Hematopoietic multipotent progenitor cell treated with erythropoietin and hydrocortisone succinate and interleukin-3 and kit ligand, for 4 days (in vitro differentiated cells): ENCODE data around the gene GAL.

Experiments
- DNase-seq: peaks from one replicate; pipeline ENCODE4 v3.0.0-alpha.2; 2015

The GAL gene

DNA sequence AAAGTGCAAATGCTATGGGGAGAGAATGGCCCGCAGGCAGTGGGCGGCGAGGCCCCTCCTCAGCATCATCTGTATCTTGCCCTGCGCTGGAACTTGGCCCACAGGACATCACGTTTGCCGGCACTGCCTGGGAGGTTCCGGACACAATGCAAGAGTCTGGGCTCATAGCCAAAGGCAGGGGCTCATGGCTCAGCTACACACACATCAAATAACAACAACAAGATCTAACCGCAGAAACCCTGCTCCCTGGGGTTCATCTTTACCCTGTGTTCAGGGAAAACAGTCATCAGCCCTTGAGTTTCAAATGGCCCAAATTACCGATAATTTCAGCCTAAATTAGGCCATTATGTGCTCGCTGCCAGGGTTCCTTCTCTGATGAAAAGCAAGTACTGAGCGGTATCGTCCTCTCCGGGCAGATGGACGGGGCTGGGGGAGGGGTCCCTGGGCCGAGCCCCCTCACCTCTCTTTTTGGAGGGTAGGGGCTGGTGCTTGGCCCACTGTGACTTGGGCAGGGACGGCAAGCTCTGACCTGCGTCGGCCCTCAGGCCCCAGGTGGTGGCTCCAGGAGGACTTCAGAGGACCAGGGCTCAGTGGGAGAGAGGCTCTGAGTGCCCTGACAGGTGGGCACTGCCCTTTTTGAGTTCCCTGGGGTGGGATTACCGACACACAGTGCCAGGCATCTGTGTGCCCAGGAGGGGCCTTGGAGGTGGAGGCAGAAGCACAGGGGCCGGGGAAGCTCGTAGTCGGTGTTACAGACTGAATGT lies 25.0 kb upstream of the GAL start:
- DNase-seq: peak; percentile 42

DNA sequence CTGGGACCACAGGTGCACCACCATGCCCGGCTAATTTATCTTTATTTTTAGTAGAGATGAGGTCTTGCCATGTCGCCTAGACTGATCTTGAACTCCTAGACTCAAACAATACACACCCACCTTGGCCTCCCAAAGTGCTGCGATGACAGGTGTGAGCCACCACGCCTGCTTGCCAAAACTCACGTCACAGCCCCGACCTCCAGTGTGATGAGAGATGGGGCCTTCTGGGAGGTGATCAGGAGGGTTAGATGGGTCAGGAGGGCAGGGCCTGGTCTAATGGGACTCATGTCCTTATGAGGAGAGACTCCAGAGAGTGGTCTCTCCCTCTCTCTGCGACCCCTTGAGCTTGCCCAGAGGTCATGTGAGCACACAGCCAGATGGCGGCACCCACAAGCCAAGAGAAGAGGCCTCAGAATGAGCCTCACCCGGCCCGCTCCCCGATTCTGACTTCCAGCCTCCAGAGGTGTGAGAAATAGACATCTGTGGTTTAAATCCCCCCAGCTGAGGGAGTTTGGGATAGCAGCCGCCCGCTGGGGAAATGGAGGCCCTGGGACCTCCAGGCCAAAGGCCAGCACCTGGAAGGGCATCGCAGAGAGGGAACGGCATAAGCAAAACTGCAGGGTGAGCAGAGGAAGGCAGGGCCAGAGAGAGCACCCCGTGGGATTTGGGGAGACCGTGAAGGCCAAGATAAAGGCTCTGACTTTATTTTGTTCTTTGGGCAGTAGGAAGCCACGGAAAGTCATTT lies 24.1 kb upstream of the GAL start:
- DNase-seq: no peak

DNA sequence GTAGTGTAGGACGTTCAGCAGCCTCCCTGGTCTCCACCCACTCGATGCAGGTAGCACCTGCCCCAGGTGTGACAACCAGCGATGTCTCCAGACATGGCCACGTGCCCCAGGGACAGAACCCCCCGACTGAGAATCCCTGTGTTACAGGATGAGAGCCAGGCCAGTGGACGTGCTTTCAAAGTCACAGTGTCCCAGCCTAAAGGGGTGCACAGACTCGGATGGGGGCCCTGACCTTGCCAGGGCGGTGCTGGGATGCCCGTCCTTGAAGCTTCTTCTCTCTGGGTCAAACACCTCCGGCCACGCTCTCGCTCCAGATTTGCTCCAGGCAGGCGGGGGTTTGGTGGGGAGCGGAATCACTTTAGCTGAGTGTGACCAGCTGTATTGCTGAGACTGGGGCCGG lies 23.3 kb upstream of the GAL start:
- no peak for DNase-seq

DNA sequence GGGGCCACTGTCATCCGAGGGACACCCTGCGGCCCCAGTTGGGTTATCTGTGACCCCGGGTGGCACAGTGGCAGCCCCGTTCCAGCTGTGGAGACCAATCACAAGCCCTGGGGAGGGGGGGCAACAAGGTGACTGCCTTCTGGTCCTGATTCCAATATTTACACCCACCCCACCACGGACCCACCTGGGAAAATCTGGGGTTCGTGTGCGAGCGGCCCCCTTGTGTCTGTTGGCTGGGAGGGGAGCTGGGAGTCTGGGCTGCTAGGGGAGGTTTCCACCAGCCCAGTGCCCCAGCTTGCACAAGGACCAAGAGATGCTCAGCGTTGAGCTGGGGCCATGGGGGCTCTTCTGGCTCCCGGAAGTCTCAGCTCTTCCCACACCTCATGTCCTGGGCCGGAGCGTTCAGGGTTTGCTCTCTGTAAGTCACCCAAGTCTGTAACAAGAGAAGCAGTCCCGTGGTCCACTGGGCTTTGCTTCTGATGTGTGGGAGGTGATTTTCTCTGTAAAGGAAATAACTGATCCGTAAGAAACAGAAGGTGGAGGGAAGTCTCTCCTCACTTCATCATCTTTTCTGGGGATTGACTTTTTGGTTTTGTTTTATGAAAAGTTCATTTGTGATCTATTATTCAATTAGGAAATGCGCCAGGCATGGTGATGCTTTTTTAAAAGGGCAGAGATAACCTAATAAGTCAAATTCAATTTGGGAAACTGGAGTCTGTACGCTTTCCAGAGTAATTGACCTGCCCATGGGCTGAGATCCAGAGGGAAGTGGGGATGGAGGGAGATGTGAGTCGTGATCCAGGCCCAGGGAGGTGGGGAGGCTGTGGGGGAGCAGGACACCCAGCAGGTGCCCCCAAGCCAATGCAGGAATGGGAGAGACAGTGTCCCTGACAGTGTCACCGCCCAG lies 22.4 kb upstream of the GAL start:
- no peak for DNase-seq

DNA sequence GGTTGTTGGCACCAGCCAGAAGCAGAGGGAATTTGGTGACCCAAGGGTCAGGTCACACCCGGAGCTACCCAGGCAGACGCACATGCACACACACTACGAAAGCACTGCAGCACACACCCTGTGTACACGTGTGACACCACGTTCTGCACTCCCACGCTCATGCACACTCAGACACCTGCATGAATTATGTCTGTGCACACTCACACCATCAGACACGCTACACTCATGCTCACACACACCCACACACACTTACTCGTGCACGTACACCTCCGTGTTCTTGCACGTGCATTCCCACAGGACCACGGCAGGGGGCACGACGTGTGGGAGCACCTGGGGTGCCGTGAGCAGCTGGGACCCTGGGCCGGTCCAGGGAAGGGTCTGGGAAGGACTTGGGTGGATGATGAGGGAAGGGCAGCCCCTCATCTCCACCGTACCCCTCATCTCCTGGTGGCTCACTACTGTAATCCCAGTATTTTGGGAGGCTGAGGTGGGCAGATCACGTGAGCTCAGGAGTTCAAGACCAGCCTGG lies 20.8 kb upstream of the GAL start:
- DNase-seq: no peak

DNA sequence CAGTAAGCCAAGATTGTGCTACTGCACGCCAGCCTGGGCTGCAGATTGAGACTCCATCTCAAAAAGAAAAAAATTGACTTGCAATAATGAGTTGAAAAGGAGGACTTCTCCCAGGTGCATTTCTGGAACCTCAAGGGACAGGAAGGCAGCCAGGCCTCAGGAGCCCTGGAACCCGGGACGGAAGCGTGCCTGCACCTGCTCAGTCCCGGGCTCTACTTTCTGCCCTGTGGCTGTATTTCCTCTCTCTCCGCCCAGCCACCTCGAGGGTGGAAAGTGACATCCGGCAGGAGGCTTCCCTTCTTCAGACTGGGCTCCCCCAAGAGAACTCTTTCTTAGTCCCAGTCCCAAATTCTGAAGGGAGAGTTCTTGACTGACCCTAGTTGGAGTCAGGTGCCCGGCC lies 20.2 kb upstream of the GAL start:
- no peak for DNase-seq

DNA sequence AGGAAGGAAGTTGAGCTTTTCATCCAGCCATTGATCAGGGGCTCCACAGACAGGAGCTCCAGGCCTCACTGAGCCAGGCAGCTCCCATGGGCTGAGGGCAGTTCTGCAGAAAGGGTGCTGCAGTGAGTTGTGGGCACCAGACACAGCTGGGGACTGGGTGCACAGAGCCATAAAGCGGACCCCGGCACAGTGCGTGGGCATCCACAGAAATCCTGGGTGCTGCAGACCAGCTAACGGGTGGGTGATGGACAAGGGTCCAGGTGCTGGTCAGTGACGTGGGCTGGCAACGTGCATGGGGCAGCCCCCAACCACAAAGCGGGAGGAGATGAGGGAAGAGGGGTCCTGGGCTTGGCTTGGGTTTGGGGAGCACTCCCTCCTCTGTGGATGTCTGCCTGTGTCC lies 19.4 kb upstream of the GAL start:
- DNase-seq: no peak

DNA sequence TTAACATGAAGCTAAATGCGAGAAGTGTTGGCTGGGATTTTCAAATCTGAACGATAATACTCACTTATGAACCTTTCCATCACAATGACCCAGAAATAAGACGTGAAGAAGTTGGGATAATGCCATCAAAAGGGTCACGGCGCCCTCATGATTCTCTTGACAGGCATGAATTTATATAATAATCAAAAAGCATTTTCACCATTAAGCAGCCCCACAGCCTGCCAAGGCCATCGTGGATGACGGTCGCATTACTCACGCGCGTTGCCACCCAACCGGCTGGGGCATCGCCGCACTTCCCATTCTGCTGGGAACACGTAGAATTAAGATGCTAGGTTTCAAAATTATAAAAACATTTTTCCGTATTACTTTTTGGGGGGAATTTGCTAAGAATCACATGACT lies 18.9 kb upstream of the GAL start:
- DNase-seq: no peak

DNA sequence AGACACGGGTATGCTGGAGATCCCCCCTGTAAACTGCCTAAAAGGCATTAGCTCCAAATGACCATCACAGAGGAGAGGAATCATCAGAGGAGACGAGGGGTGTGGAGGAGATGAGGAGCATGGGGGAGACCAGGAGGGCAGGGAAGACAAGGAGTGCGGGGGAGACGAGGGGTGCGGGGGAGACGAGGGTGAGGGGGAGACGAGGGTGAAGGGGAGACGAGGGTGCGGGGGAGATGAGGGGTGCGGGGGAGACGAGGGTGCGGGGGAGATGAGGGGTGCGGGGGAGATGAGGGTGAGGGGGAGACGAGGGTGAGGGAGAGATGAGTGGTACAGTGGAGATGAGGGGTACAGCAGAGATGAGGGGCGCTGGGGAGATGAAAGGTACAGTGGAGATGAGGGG lies 17.5 kb upstream of the GAL start:
- no peak for DNase-seq

DNA sequence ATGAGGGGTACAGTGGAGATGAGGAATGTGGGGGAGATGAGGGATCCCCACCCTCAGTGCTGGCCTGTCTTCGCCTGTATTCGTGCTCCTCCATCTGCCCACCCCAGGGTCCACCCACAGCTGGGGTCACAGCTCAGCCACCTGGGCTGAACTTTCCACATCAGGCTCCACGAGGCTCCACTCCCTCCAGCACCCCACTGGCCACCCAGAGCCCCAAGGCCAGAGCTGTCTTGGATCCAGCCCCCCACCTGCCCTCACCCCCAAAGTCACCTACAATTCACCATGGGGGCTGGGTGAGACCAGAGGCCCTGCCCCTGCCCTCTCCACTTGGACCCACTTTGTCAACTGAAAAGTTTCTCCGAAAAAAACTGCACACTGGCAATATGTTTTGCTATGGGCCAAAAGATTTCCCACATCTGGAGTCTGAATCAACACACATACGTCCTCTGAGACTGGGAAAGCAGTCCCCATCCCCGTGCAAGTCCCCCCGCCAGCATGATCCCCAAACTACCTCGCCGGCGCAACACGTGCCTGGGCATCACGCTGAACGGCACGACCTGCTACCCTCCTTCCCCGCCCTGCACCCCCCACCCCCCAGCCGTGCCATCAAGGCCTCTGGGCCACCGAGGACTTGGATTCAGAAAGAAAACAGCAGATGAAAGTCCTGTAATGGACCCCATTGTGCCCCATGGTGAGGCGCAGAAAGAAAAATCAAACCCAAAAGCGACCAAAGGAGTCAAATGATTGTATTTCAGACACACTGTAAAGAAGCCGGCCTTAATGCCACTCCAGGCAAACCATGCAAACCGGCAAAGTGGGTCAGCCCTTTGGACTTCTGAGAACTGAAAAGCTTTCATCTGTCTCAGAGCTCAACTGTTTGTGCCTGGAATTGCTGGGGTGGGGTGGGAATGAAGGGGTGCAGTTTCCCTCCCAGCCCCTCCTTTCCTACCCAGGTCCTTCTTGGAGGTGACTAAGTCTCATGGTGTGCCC lies 16.5 kb upstream of the GAL start:
- no peak for DNase-seq

DNA sequence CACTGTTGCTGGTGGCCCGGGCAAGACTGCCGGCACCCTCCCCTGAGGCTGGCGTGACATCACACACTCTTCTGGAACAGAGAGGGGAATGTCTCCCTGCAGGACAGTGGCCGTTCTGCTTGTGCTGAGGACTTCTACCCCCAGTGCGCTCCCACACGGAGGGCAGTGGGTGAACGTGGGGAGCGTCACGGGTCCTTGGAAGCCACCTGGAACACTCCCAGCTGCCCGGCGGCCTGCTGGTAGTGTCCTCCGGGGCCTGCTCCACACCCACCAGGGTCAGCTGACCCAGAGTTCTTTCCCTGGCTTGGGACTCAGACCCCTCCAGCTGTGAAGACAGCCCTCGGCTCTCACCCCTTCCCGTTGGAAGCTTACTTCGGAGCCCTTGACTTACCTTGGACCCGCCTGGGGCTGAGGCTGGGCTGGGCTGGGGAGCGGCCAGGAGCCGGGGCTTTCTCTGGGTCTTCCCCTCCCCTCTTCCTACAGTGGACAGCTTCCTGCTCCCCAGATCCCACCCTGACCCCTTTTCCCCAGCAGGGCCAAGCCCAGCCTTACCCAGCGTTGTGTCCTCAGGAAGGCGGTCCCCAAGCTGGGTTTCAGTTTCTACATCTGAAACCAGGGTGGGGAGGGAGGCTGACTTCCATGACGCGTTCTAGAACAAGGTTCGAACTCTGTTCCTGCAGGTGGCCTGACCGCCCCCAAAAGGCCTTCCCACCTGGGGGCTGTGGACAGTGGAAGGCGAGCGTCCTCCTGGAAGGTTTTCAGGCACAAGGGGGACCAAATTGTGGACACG lies 14.8 kb upstream of the GAL start:
- no peak for DNase-seq

DNA sequence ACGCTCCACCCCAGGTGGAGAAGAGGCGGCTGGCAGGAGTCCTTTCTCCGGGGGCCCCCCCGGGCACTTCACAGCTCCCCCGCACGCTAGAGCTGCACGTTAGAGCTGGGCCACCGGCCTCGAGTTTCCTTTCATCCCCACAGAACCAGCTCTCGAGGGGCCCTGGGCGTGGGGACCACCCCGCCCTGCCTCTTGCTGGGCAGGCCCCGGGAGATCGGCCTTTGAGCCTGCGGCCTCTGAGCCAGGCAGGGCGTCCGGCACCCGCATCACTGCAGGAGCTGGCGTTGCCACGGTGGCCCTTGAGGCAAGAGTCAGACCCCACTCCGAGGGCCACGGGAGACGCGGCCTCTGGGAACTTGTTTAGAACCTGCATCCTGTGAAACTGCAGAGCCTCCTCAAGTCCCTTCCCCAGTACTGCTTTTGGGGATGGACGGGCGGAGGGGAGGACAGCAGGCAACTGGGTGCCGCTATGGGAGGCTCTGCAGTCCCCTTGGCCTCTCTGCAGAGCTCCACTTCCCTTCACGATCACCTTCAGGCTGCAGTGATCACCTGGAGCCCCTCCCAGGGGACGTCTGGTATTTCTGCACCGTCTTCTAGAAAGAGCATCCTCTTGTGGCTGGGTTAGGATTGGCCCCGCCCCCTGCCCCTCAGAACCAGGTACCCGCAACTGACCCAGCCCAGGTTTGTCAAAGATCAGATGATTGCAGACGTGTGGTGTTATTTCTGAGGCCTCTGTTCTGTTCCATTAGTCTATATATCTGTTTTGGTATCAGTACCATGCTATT lies 13.9 kb upstream of the GAL start:
- DNase-seq: no peak

DNA sequence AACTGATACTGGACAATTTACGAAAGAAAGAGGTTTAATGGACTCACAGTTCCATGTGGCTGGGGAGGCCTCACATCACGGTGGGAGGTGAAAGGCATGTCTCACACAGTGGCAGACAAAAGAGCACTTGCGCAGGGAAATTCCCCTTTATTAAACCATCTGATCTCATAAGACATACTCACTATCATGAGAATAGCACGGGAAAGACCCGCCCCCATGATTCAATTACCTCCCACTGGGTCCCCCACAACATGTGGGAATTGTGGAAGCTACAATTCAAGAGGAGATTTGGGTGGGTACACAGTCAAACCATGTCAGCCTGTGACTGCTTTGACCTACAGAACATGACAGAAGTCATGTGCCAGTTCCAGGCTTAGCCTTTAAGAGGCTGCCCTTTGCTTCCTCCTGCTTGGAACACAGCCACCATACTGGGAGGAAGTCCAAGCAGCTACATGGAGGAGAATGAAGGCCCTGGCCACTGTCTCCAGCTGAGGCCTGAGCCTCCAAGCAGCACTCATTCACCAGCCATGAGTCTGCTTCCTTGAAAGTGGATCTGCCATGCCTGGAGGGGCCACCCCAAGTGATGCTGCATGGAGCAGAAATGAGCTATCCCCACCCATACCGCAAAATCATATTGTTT lies 10.9 kb upstream of the GAL start:
- DNase-seq: no peak

DNA sequence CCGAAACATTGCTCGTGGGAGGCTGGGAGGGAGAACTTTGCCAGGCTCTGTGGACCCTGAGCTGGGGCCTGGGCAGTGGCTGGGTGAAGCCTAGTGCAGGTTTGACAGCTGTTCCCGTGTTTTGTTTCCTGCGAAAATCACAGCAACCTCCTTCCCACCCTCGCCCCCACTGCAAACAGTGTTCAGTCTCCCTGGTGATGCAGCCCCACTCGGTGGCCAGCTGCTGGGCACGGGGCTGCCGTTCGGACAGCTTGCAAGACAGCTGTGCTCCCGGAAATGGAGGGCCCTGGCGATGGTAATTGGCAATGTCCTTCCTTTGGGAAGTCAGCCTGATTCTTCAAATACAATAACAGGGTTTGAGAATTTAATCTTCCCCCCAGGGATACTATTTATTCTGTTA lies 10.4 kb upstream of the GAL start:
- no peak for DNase-seq

DNA sequence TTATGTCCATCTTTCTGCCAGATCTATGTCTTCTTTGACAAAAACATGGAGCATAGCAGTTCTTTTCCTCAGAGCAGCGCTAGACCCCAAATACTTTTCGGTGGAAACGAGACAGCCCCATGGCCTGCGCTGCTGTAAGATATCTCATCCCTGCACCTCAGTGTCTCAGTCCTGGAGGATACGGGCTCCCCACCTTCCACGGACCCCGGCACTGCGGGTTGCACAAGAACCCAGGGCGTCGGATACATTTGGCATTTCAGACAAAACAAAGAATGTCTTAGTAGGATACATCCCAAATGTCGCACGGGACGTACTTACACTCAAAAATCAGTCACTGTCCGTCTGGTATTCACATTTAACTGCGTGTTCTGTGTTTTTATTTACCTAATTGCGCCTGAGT lies 9.9 kb upstream of the GAL start:
- no peak for DNase-seq

DNA sequence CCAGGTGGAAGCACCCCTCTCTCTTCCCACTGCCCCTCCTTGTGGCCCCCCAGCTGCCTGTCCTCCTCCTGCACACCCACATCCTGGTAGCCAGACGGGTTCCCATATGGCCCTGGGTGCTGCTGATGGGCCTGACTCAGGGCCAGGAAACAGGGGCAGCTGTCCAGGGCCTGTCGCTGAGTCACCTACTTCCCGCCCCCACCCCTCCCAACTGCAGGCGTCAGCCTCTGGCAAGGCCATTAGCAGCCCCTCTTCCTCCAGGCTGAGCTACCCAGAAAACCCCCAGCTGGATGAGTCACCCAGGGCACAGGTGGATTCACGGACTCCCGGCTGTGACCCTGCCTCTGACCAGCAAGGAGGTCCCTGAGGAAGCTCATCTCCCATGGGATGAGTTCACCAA lies 6.9 kb upstream of the GAL start:
- no peak for DNase-seq

DNA sequence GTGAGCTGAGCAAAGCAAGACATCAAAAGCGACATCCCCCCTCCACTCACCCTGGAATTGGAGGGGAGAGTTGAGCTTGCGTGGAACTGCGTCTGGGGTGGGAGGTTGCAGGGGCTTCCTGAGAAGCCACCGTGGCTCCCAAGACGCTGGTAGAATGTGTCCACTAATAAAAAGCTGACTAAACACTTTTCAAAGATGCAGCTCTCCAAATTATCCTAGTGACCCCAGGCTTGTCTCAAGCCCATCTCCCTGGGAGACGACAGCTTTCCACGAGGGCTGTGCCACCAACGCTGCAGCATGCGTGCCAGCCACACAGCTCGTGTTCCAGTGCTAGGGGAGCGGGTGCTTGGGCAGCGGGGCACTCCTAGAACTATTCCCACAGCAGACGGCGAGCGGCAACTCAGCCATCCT lies 6.3 kb upstream of the GAL start:
- DNase-seq: no peak

DNA sequence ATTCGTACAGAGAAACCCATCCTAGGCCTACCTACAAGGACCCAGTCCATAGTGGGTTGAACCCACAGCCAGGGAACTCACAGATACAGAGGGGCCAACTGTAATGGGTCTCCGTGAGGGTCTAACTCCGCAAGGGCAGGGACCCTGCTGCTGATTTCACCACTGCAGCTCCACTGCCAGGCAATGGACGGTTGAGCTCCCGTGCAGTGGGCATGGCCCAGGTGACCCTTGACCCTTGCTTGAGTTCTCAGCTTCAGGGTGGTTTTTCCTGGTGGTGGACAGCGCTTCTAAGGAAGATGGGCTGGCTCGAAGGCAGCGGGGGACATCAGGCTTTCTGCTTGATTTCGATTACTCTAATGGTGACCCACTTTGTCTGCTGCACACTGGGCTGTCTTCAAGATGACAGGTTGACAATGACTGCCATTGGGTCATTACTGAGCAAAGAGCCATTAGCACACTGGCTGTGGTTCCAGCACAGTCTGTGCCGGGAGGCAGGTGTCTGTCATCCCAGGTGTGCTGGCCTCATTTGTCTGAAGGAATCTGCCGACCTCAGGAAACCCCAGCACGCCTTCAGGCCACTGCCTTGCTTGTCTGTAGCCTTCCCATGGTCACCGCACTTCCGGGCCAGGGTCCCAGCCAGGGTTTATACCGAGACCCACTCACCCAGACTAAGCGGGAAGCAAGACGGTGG lies 3.7 kb upstream of the GAL start:
- no peak for DNase-seq

DNA sequence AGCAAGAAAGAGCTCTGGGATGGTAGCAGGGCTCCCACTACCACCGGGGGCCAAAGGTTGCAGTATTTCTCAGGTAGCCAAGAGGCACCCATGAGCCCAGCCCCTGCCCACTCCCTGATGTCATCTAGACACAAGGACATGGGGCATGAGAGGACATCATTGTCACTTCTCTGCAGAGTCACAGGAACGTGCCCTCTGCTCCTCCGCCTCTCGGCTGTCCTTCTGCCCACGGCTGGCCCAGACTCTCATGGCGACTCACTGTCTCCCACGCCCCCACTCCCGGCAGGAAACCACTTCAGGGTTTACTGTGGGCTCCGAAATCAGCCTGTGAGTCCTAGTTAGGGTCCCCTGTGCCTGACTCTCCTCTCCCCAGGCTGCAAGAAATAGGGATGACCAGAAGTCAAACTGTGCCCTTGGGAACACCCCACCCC lies 1.8 kb upstream of the GAL start:
- DNase-seq: no peak
